ENCODE results near the gene DDX51. TPM values are rescaled to one million over a fixed set of nuclear protein-coding genes. Genes with fewer than 3 reads are reported as not detected.

DDX51 gene
- total RNA-seq, 2 experiments from 2014 or later: 19.2 to 31.4 TPM

- H3K27ac Mint-ChIP-seq: no peak overlapping the region
- intact Hi-C loops (cut with DNase I, micrococcal nuclease): no loop called here
- H3K36me3 Mint-ChIP-seq (ENCODE audit: low read depth): peaks cover 4% of the 10 kb centered on the region
- DNase-seq: no peak
- H3K4me3 Mint-ChIP-seq: no peak overlapping the region
- ATAC-seq: no peak
- ChIA-PET CTCF (interaction anchor here (0.9 kb wide), 1 partner anchor 91 kb away, joined by 3 read pairs; no protein-coding TSS in a partner anchor), POLR2A (no interaction called here)
- H3K4me1 Mint-ChIP-seq: no peaks in the 10 kb centered on the region
- H3K9me3 Mint-ChIP-seq (ENCODE audit: low read depth): no peaks in the 10 kb centered on the region
- H3K27me3 Mint-ChIP-seq: no peaks in the 10 kb centered on the region
These were observed 41.8 kb downstream of the DDX51 start for GRCh38 chr12:132102297-132102696.

DNA sequence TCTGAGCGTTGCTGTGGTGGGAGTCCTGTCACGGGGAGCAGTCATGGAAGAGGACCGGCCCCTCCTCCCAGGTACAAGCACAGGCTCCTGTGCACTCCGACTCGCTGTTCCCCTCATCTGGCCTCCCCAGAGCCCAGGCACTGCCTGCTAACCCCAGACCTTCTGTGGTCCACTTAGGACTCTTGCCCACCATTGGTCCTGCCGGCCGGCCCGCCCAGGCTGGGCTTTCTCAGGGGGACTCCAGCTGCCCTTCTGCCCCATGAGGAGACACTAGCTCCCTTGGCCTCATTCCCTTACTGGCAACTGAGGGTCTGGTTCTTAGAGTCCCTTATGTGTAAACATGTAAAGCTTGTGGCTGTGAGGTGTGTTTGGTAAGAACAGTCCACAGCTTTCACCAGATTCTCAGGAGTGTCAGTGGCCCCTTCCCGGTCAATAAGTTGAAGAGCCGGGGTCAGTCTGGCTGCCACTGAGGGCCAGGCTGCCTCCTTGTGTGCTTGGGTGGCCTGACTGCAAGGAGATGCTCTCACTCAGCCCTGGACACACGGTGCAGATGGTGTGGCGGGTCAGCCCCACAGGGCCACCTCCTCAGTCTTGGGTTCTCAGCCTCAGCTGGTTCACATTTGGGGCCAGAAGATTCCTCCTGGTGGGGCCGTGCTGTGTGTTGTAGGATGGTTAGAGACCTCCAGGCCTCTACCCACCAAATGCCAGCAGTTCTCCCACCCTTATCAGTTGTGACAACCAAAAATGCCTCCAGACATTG lies 43.6 kb downstream of the DDX51 start:
- Mint-ChIP-seq H3K4me3 (no peak overlapping the region), H3K27me3 (no peaks in the 10 kb centered on the region), H3K4me1 (peaks cover 5% of the 10 kb centered on the region), H3K36me3 (ENCODE audit: low read depth) (peaks cover 20% of the 10 kb centered on the region), H3K9me3 (ENCODE audit: low read depth) (peaks cover 7% of the 10 kb centered on the region), H3K27ac (no peak overlapping the region)
- CTCF ChIA-PET: no interaction called here
- intact Hi-C loops (cut with DNase I, micrococcal nuclease): no loop called here
- ATAC-seq (no peak), DNase-seq (no peak)
- POLR2A ChIA-PET: no interaction called here

DNA sequence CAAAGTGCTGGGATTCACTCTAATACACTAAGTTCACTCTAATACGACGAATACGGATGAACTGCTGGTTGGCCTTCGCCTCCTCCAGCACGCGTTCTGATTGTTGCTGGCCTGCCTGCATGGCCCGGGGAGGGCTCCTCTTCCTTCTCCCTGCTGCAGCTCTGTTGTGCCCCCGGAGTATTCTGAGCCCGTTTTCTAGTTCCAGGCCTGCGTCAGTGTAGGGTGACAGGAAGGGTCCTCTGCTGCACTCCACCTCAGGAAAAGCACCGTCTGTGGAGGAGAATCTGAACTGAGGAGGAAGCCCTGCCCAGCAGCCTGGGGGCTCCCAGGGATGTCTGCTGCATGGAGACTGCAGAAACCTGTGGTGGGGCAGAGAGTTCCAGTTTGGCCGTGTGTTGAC lies 44.4 kb downstream of the DDX51 start:
- Mint-ChIP-seq H3K27ac (no peak overlapping the region), H3K9me3 (ENCODE audit: low read depth) (peaks cover 7% of the 10 kb centered on the region), H3K27me3 (no peaks in the 10 kb centered on the region), H3K36me3 (ENCODE audit: low read depth) (peaks cover 22% of the 10 kb centered on the region), H3K4me1 (peaks cover 6% of the 10 kb centered on the region), H3K4me3 (no peak overlapping the region)
- ChIA-PET CTCF (no interaction called here), POLR2A (no interaction called here)
- intact Hi-C loops (cut with DNase I, micrococcal nuclease): no loop called here
- ATAC-seq (no peak), DNase-seq (no peak)

- ChIA-PET POLR2A (no interaction called here), CTCF (no interaction called here)
- H3K9me3 Mint-ChIP-seq (ENCODE audit: low read depth): peaks cover 7% of the 10 kb centered on the region
- DNase-seq: no peak
- no peak for ATAC-seq
- H3K36me3 Mint-ChIP-seq (ENCODE audit: low read depth): peaks cover 30% of the 10 kb centered on the region
- H3K4me3 Mint-ChIP-seq: no peak overlapping the region
- intact Hi-C loops (cut with DNase I, micrococcal nuclease): no loop called here
- no peaks in the 10 kb centered on the region for H3K27me3 Mint-ChIP-seq
- H3K4me1 Mint-ChIP-seq: peaks cover 6% of the 10 kb centered on the region
- peak overlapping the region; percentile 60 for H3K27ac Mint-ChIP-seq
These were observed 48.4 kb downstream of the DDX51 start for GRCh38 chr12:132095520-132096409.

DNA sequence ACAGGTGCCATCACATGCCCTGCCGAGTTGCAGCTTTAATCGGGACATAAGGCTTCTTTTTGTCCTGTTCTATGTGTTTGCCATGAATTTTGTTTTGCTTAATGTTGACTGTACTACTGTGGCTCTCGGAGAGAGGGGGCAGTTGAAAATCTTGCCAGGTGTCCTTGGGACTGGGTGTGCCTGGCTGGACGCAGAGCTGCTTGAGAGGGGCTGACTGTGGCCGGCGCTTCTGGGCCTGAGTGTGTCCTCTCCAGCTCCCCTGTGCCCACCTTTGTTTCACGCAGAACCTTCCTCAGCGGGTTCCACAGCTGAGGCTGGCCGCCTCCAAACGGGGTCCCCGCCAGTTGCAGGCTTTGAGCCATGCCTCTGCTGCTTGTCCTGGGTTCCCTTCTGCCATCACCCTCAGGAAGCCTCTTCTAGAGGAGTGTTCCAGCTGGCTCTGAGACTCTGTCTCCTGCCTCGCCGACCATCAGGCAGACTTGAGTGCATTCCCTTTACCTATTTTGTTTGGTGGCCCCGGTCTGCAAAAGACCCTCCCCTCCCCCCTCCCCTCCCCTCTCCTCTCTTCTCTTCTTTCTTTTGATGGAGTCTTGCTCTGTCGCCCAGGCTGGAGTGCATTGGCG lies 49.7 kb downstream of the DDX51 start:
- Mint-ChIP-seq H3K36me3 (ENCODE audit: low read depth) (peaks cover 34% of the 10 kb centered on the region), H3K4me1 (peaks cover 6% of the 10 kb centered on the region), H3K4me3 (no peak overlapping the region), H3K9me3 (ENCODE audit: low read depth) (peaks cover 7% of the 10 kb centered on the region), H3K27ac (no peak overlapping the region), H3K27me3 (no peaks in the 10 kb centered on the region)
- ChIA-PET CTCF (no interaction called here), POLR2A (no interaction called here)
- DNase-seq: no peak
- intact Hi-C loops (cut with DNase I, micrococcal nuclease): no loop called here
- ATAC-seq: no peak

GRCh38 chr12:132089407-132089910 lies 54.7 kb downstream of the DDX51 start:
- POLR2A ChIA-PET: no interaction called here
- H3K27me3 Mint-ChIP-seq: no peaks in the 10 kb centered on the region
- no peak for DNase-seq

More at GRCh38 chr12:132089407-132089910, 54.7 kb downstream of the DDX51 start:
- Mint-ChIP-seq H3K4me3 (no peak overlapping the region), H3K27ac (no peak overlapping the region), H3K36me3 (ENCODE audit: low read depth) (peaks cover 21% of the 10 kb centered on the region), H3K4me1 (peaks cover 15% of the 10 kb centered on the region), H3K9me3 (ENCODE audit: low read depth) (no peaks in the 10 kb centered on the region)
- CTCF ChIA-PET: no interaction called here
- ATAC-seq: no peak
- intact Hi-C loops (cut with DNase I, micrococcal nuclease): loop anchor here in 1 of 2 experiments (5.0 to 10.0 kb wide), 2 partner anchors 673 to 1215 kb away; partner anchors contain the start of genes ANKLE2 and RAN

Other genes with a start within 250 kb of the DDX51 start
- gene ULK1, start 249.7 kb downstream of the DDX51 start, total RNA-seq: 10 to 100 TPM; 12.9 to 14.4 TPM
- gene PUS1, start 215.0 kb downstream of the DDX51 start, total RNA-seq: 10 to 100 TPM; 37.8 to 56.5 TPM
- gene EP400, start 194.4 kb downstream of the DDX51 start, total RNA-seq: 10 to 100 TPM; 46.4 to 51.3 TPM
- 10 to 100 TPM; 30.5 to 35.7 TPM for gene NOC4L, start 138 bp upstream of the DDX51 start, total RNA-seq
- under 1 TPM in 1 of 2 experiments, not detected in 1; 0.30 TPM for gene GALNT9, start 185.3 kb upstream of the DDX51 start, total RNA-seq

Measured in activated CD4-positive, alpha-beta T cell treated with anti-CD3 and anti-CD28 coated beads for 36 hours (primary cell).